ELF-1 (cell line): Measurements from ENCODE around the gene DUSP16.

Experiments used
- DNase-seq: peaks from one replicate; pipeline ENCODE4 v3.0.0-alpha.2; 2016; ENCODE audit warnings: low read depth, low spot score

The DUSP16 gene

DNA sequence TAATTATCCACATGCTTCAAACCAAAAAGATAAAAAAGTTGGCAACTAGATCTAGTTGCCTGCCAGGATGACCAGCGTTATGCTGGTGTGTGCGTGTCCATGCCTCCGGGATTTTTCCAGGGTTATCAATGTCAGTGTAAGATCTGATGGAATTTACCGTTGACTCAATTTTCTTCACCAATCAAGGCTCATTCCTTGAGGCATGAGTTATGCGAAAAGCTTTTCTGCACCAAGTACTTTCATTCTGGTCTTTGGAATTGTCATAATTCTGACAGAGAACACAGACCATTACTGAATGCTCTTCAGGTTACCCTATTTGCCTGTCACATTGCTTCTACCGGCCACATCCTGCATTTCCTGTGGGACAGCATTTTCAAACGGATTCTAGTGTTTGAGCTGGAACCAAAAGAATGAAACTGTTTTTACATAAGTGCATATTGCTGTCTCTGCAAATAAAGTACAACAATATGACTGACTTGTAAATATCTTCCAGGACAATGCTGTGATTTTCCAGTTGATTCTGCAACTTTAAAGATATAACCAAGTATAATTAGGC, 91.8 kb downstream of the DUSP16 start:
- DNase-seq = no peak

- DNase-seq = no peak
Measured at GRCh38 chr12:12469386-12469785, 93.3 kb downstream of the DUSP16 start.

GRCh38 chr12:12468575-12468974, 94.1 kb downstream of the DUSP16 start:
- DNase-seq = no peak

DNA sequence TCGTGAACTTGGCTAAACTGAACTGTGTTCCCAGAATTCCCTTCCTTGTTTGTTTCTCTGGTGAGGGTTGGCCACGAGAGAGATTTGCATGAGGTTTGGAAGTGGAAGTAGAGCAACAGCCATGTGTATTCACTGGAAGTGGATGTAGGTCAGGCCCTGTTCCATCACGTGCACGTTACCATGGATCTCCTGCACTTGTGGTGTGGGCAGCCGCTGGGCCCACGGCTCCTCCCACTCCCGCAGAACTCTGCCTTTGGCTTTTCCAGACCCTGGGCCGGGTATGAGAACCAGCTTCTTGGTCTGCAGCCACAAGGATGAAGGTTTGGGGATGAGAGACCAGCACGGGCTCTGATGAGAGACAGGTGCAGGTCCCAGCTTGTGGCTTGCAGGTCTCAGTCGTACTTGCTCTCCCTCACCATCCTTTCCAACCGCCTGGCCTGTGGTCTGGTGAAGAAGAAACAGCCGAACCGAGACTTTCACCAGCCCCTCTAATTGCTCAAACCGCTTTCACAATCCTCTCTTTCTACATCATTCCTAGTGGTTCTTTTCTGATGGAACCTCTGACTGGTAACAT, 94.9 kb downstream of the DUSP16 start:
- no peak for DNase-seq

DNA sequence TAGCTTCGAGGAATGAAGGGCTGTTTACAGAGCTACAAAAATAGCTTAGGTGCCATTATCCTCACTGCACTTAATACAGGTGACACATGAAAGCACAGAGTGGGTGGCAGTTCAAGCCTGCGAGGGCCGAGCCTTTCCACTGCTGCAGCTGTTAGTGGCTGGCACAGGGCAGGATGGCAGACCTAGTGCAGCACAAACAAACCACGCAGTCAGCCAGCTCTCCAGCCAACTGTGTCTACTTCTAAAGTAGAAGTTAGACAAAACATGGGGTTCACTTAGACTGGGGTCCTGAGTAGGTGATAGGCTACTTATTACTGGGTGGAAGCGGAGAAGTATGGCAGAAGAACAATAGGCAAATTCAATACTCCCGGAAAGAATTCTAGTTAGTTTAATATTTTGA, 95.4 kb downstream of the DUSP16 start:
- DNase-seq = no peak

DNA sequence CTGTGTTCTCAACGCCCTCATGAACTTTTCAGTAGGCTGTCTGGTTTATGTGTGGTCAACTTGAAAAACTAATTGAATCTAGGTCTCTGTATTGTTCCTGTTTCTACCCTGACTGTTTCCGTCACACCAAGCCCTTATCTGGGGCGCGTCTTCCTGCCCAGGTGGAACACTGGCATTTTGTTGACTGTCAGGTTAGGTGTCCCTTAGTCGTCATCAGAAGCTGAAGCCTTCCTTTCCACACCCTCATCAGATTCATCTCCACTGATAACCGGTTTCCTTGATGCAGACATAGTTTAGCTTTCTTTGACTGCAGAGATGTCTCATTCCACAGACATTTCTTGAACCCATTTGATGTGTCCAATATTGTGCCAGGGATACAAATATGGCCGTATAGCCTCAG, 96.5 kb downstream of the DUSP16 start:
- DNase-seq = no peak

- peak; percentile 34 for DNase-seq
Measured at GRCh38 chr12:12465522-12465921, 97.1 kb downstream of the DUSP16 start.

GRCh38 chr12:12461923-12462315, 100.7 kb downstream of the DUSP16 start:
- no peak for DNase-seq

DNA sequence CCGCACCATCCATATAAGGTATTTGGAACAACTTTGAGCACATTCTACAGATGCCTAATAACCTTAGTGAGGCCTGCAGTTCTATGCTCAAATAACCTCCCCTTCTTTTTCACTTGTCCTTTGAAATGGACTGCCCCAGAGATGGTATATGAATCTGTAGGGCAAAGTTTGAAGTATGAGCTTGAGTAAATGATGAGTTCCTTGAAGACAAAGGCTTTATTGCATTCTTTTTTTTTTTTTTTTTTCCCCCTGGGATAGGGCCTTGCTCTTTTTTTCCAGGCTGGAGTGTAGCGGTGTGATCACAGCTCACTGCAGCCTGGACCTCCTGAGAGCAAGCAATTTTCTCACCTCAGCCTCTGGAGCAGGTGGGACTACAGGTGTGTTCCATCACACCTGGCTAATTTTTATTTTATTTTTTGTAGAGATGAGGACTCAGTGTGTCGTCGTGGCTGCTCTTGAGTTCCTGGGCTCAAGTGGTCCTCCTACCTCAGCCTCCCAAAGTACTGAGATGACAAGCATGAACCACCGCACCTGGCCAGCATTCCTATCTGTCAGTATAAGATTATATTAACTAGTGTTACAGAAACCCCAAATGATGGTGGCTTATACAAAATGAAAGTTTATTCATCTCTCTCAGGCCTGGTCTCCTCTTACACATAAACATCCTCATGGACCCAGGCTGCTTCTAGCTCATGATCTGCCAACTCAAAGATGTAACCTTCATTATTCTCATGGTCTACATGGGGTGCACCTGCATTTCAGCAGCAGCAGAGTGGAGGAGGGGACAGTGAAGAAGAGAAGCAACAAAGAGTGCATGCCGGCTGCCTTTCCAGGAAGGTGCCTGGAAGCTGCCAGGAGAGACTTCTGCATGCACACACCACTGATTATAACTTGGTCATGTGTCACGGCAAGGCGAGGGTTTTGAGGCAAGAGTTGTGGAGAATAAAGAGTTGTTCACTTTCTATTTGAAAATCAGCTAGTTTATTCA, 101.4 kb downstream of the DUSP16 start:
- no peak for DNase-seq

DNA sequence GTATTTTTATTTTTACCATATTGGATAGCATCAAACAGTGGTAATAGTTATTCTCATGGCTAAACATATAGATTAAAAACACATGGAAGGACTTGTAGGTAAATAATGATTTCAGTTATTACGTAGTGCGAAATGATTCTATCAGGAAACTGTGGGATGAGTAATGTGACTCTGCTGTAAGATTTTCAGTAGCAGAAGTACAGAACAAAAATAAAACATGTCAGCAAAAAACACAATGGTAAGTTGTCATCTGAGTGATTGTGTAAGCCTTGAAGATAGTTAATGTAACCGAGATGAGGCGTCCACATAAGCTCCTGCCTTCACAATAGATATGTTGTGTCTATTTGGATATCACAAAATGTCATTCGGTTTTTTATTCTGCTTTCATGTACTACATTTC, 106.0 kb downstream of the DUSP16 start:
- DNase-seq = no peak

DNA sequence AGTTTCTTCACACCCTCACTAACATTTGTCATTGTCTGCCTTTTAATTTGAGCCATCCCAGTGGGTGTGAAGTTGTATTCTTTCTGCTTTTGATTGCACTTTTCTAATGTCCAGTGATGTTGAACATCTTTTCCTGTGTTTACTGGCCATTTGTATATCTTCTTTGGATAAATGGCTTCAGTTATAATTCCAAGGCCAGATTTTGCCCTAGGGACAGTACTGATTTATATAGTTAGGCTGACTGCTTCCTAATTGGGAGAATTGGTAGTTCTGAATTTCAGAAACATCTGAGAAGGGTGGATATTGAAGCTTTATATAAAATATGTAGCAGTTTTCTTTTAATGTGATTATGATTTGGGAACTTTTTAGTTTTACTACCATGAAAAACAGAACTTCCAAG, 108.3 kb downstream of the DUSP16 start:
- no peak for DNase-seq

GRCh38 chr12:12453635-12454034, 109.0 kb downstream of the DUSP16 start:
- no peak for DNase-seq

DNA sequence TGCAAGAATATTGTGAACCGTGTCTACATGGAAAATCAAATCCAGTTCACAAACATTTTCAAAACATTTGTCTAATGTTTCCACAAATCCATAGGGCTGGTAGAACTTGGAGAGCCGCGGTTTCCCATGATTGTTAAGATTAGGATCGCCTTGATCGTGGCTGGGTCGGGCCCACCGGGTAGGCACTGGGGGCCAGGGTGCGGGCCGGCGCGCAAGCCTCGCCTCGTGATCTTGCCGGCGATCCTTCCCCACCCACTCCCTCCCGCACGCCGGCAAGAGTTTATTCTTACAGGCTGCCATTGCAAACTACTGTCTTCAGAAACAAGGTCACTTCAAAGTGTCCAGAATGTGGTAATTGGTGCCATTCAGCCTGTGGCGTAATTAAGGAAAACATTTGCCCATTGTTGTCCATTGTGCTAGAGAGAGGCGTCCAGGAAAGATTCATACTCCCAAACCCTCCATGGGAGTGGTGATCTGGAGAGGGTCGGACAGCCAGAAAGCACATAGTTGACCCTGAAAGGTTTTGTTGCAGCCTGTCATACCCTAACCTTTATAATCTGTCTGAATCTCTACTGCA, 110.2 kb downstream of the DUSP16 start:
- DNase-seq = no peak

GRCh38 chr12:12451098-12451497, 111.6 kb downstream of the DUSP16 start:
- DNase-seq = no peak

DNA sequence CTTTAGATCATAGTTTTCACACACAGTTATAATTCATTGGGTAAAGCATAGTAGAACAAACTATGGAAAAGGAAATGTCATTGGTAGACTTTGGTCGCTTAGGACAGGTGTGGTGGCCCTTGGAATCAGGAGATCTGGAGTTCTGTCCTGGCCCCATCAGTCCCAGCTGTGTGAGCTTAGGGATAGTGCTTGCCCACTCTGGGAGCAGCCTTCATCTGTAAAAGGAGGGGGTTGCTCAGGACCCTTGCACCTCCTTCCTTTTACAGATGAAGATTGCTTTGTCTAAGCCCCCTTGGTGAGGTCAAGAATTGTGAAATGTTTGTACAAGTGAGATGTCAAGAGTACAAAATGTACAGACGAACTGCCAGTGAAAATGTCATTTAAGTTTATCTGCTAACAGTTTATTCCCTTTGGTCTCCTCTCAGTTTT, 112.6 kb downstream of the DUSP16 start:
- DNase-seq = no peak

GRCh38 chr12:12449533-12450025, 113.1 kb downstream of the DUSP16 start:
- no peak for DNase-seq

DNA sequence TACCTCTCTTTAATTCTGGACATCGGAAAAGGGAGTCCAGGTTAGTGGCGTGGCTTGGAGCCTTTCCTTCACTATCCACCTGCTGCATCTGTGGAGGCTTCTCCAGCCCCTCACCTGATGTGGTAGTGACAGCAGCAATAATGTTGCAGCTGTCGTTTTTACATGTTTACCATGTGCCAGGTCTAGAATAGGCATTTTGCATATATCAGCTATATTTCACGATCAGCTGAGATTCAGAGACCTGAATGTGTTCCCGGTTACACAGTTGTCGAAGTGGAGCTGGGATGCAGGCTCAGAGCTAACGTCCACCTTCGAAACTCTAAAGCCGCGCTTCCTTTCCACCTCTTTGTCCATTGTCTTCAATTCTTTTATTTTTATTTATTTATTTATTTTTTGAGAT, 114.8 kb downstream of the DUSP16 start:
- DNase-seq = no peak

- no peak for DNase-seq
Measured at GRCh38 chr12:12447236-12447635, 115.4 kb downstream of the DUSP16 start.

- no peak for DNase-seq
Measured at GRCh38 chr12:12446786-12447185, 115.9 kb downstream of the DUSP16 start.

GRCh38 chr12:12445882-12446181, 116.8 kb downstream of the DUSP16 start:
- no peak for DNase-seq

GRCh38 chr12:12445165-12445881, 117.3 kb downstream of the DUSP16 start:
- no peak for DNase-seq

GRCh38 chr12:12443431-12443878, 119.2 kb downstream of the DUSP16 start:
- DNase-seq = no peak
